Ammon's horn (tissue), 1 donor: ENCODE measurements around the gene ZDHHC20.
"Not testable (repeated sequence)": the region's sequence is repeated elsewhere in the genome, so short reads cannot be mapped to it uniquely, and the experiment has no call there.

Source experiments
- DNase-seq: peaks from one replicate; pipeline ENCODE4 v3.0.0-alpha.2; 2016; ENCODE audit warnings: low spot score

Gene ZDHHC20

DNA sequence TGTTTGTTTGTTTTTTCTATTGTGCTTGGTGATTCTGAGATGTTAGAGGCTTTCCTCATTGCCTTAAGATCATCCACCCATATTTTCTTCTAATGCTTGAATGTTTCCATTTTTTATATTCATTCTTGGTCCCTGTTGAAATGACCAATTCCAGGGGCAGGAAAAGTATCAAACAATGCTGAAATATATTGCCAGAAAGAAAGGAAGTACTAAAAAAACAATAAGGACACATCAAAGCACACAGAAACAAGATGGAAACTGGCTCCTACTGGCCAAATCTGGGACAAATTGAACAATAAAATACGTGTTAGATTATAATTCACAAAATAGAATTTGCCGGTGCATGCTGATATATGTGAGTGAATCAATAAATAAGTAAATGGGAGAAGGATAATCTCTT lies 23.9 kb downstream of the ZDHHC20 start:
- DNase-seq = no peak

DNA sequence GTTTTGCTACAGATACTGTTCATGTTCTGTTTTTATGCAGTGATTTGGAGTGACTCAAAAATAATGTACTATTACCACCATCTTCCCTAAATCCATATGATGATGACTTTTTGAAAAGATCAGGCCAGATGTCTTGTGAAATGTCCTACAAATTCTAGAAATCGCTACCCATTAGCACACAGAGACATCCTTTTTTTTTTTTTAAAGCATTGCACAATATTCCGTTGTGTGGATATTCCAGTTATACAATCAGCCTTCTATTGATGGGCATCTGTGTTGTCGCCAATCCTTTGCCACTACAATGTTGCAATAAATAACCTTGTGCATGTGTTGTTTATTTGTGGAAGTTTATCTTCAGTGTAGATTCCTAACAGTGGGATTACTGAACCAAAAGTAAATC lies 24.5 kb downstream of the ZDHHC20 start:
- peak; percentile 71 for DNase-seq

DNA sequence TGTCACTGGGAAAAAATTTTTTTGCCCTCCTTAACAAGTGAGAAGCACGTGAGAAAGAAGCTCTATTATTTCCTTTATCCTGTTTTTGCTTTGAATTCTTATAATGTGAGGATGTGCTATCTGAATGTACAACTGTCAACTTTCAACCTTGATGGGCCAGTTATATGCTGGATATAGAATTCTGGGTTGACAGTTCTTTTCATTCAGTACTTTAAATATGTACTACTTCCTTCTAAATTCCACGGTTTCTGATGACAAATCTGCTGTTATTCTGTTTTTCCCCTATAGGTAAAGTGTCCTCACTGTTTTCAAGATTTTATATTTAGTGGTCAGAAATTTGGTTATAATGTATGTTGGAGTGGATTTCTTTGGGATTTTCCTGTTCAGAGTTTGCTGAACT lies 29.9 kb downstream of the ZDHHC20 start:
- DNase-seq = no peak

DNA sequence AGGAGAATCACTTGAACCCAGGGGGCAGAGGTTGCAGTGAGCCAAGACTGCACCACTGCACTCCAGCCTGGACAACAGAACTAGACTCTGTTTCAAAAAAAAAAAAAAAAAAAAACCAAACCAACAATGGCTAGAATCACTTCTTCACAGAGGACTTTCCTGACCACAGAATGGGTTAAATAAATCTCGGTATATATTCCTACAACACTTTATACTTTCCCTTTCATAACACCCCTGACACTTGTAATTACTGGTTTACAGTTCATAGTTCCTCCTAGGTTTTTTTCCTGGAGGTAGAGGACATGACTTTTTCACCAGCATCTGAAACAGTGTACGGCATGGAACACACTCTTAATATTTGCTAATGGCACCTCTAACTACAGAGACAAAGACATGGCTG lies 31.4 kb downstream of the ZDHHC20 start:
- no peak for DNase-seq

DNA sequence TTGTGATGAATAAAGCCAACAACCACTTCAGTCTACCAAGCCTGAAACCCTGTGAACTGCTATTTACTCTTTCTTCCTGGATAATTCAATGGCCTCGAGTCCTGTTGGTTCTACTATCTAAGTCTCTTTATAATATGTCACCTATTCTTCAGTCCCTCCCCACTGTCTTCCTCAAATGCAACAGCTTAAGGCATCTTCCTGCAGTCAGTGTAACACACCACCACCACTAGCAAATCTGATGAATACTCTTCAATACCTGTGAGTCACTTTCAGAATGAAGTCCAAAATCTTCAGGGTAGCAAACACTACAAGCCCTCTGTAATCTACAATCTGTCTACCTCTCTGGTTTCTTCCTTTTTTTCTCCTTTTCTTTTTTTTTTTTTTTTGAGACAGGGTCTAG lies 32.9 kb downstream of the ZDHHC20 start:
- DNase-seq = no peak

DNA sequence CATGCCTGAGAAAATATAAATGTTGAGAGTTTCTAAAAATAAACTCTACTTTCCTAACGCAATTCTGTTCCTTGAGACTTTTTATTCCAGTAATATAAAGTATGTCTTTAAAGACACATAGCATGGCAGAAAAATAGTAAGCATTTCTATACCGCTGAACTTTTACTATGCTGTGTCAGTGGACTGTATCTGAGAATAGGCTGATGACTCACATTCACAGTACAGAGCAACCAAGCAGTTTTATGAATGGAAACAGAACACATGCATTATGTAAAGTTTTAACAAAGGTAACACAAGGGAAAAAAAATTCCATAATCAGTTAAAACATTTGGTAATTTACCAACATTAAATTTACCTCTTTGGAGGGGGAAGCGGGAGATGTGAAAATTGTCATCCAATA lies 38.4 kb downstream of the ZDHHC20 start:
- no peak for DNase-seq

DNA sequence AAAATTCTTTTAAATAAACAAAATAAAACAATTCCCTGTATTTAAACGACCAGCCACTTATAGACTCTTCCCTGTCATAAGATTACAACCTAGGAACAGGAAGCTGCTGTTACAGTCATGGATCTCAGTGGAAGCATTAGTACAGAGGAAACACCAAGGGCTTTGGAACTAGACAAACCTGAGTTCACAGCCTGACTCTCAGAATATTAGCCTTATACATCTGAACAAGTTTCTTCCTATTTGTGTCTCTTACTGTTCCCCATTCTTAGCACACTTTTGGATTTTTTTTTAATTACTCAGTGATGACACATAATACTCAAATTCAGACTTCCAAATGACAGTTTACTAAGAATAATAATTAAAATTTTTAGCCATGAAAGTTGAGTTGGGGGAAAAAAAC lies 46.1 kb downstream of the ZDHHC20 start:
- DNase-seq = no peak

DNA sequence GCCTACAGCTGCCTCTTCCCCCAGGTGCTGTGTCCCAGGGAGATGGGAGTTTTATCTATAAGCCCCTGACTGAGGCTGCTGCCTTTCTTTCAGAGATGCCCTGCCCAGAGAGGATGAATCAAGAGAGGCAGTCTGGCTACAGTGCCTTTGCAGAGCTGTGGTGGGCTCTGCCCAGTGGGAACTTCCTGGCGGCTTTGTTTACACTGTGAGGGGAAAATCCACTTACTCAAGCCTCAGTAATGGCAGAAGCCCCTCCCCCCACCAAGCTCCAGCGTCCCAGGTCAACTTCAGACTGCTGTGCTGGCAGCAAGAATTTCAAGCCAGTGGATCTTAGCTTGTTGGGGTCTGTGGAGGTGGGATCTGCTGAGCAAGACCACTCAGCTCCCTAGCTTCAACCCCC lies 48.6 kb downstream of the ZDHHC20 start:
- DNase-seq = not testable (repeated sequence)

DNA sequence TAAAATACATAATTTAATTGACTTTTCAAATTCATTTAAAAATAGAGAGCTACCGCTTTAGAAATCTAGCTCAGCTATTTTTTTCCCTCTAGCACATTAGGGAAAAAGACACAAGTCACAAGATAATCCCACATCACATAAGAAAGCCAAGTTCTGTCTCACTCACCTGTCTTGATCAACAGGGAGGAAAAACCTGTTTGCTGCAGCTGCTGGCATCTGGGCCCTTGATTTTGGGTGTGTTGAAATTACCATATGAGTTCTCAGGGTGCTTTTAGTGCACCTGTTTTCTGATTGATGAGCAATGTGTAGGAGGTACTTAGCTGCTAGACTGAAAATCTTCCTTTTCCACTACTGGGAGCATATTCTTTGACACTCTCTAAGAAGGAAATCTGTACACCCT lies 53.8 kb downstream of the ZDHHC20 start:
- no peak for DNase-seq

DNA sequence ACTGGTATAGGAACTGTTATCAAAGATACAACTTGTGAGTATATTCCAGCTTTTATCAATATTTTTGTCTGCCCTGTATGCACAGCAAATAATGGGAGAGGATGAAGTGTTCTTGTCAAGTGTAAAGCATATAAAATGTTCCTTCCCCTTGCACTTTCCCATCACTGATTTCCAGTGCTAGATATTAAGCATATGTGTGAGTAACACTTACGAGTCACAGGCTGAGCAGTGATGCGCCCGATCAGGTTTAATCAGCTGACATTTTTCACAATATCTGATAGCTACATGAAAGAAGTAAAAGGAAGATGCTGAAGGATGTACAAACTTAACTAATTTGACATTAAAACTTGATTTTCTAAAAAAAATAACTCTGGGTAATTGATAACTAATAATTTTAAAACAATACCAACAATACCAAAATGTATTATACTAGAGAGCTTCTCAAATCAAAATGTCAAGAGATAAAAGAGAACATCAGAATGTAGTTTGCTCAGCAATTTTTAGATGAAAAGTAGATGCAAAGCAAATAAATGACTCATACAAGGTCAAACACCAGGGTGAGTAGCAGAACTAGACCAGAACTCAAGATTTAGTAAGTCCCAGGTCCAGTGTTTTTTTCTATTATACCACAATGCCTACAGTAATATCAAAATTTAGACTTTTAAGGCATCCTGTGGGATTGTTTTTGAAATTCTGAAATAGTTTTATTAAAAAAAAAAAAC lies 56.4 kb downstream of the ZDHHC20 start:
- no peak for DNase-seq

DNA sequence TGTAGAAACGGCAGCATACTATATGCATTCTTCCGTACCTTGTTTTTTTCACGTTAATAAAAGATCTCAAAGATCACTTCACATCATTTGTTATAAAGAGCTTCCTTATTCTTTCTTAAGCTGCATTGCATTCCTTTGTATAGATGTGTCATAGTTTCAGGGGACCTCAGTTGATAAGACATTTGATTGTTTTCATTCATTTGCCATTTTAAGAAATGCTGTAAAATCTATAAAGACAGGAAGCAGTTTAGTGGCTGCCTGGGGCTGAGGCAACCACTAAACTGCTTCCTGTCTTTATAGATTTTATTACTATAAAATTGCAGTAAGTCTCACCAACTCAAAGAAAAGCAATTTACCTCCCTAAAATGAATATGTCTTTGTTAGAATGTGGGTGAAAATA lies 59.4 kb downstream of the ZDHHC20 start:
- no peak for DNase-seq

DNA sequence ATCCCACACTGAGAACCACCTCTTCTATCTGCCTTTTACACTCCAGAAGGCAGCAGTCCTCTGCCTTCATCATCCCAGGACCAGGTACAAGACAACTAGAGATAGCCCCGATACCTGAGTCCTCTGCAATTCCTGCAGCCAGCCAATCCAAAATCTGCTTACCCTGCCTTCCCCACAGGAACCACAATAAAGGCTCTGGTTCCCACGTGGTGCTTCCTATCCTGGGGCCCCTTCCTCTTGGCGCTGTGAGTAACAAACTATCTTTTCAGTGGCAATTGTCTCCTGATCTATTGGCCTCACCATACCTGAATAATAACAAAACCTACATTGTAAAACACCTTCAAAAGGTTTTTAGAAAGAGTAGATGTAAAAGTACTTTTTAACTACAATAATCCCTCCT lies 63.1 kb downstream of the ZDHHC20 start:
- no peak for DNase-seq

DNA sequence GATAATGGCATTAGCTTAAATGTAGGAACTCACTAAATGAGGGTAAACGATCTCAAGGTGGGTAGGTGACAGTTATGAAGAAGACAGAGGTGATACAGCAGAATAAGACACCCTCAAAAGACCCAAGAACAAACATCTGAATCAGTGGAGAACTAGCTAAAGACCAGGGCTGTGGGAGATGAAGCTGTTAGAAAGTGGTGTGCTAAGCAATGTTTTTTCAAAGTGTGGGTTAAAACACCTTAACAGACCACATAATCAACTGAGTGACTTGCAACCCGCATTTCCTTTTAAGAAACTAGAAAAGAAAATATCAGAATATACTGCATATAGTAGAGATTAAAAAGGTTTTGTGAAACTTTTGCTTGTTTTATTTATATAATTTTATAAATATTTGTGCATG lies 70.0 kb downstream of the ZDHHC20 start:
- no peak for DNase-seq

DNA sequence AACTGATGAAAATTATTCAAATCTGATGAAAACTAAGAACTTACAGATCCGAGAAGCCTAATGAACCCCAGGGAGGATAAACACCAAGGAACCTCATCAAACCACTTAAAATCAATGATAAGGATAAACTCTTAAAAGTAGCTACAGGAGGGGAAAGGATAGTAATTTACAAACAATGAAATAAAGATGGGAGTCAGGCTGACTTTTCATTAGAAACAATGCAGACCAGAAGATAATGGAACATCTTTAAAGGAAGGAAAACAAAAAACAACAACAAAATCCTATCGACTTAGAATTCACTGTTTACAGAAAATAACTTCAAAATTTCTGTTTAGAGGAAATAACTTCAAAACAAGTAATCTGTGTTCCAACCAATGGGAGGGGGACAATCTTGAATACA lies 73.4 kb downstream of the ZDHHC20 start:
- DNase-seq = no peak

DNA sequence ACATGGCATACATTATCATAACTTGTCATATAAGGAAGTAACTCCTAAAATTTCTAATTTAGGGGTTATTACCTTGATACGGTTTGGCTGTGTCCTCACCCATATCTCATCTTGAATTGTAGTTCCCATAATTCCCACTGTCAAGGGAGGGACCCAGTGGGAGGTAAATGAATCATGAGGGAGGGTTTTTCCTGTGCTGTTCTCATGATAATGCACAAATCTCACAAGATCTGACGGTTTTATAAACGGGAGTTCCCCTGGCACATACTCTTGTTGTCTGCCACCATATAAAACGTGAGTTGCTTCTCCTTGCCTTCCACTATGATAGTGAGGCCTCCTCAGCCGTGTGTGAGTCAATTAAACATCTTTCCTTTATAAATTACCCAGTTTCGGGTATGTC lies 76.0 kb downstream of the ZDHHC20 start:
- no peak for DNase-seq

DNA sequence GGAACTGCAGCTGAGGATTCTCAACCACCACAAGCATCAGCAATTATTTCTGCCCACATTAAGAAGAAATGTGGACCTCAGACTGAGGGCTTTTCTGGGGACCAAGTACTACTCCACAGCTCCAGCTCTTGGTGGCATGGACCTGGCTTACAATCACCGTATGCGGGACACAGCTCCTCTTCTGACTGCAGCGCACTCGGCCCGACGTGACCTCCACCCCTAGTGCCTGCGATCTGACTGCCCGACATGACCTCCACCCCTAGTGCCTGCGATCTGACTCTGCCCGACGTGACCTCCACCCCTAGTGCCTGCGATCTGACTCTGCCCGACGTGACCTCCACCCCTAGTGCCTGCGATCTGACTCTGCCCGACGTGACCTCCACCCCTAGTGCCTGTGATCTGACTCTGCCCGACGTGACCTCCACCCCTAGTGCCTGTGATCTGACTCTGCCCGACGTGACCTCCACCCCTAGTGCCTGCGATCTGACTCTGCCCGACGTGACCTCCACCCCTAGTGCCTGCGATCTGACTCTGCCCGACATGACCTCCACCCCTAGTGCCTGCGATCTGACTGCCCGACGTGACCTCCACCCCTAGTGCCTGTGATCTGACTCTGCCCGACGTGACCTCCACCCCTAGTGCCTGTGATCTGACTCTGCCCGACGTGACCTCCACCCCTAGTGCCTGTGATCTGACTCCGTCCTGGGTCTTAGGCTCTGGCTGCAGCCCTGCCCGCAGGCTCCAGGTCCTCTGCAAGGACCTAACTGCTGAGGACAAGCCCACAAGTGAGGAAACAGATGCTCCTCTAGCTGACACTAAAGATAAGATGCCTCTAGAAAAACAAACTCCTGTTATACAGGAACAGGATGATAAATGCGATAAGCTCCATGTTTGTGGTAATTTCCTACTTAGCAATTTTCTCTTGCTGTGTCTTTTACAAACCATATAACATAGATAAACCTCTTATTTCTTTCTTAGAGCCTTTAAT lies 81.8 kb downstream of the ZDHHC20 start:
- DNase-seq = not testable (repeated sequence)

DNA sequence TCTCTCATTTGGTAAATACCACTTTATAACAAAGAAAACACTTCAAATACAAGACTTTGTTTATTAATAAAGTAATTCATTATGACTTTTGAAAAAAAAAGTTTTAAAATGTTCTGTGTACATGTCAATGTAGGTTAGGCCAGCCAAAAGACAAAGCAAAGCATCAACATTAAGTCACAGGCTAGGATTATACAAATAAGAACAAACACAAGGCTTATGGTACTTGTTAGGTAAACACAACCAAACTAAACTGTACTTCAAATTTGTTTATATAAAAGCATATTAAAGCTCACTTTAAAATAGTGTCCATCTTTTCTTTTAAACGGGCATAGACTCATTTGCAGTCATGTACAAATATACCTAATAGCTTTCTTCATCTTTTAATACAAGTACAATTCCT lies 86.6 kb downstream of the ZDHHC20 start:
- no peak for DNase-seq

DNA sequence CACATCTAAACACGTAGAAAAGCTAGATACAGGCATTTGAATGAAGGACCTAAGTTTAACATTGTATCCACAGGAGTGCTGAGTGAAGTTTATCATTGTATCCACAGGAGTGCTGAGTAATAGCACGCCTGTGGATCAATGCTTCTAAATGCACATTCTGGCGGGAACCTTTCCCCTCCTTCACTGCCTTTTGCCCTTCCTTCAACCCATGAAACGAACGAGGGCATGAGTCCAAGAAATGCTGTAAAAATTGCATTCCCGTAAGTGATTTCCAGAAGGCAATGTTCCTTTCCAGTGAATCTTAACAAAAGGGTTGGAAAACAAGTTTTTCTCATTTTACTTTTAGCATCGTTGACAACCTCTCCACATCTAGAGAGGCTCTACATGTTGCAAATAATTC lies 88.1 kb downstream of the ZDHHC20 start:
- DNase-seq = no peak

DNA sequence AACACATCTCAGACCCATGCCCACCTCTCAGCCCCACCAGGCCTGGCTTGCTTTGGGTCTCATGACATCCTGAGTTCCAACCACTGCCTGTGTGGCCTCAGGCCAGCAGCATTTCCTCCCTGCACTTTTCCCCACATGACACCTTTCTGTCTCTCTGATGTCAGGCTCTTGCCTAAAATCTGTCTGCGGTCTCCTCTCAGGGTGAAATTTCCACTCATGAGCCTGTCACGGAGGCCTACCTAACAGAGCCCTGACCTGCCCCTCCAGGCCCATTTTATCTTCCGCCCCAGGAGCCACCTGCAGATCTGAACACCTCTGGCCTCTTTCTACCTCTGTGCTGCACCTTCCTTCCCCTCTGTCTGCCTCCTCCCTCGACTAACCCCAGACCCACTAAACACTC lies 93.5 kb downstream of the ZDHHC20 start:
- no peak for DNase-seq

DNA sequence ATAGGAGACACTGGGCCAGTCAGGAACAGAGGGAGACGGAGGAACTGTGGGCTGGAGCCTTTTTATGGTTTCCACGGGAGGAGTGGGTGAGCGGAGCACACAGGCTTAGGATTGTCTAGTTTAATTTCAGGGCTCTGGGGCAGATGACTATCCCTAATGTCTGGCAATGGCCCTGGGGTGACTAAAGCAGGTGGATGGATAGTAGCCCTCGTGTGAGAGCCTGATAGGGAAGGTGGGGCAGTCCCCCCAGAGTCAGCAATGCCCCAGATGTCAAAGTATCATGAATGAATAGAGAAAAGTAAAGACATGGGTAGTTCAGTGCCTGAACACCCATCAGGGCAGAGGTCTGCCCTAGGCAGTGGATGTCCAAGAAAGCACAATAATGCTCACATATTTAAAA lies 94.2 kb downstream of the ZDHHC20 start:
- DNase-seq = no peak

DNA sequence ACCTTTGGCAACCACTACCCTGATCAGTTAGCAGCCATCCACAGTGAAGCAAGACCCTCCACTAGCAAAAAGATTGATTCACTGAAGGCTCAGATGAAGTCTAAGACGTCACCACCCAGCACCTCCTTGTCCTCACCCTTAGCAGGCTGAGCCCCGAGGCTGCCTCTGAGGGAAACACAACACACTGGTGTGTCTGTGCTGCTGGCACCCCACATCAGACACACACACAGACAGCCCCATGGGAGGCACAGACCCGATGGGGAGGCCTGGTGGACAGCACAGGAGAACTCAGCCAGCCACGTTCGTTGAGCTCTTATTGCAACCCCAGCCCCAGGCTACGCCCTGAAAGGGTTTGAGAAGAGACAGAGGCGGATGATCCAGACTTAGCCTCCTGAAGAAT lies 94.7 kb downstream of the ZDHHC20 start:
- no peak for DNase-seq

DNA sequence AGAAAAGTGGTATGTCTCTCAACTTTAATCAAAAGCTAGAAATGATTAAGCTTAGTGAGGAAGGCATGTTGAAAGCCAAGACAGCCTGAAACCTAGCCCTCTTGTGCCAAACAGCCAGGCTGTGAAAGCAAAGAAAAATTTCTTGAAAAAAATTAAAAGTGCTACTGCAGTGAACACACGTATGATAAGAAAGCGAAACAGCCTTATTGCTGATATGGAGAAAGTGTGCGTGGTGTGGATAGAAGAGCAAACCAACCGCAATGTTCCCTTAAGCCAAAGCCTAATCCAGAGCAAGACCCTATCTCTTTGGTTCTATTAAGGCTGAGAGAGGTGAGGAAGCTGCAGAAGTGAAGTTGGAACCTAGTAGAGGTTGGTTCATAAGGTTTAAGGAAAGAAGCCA lies 96.4 kb downstream of the ZDHHC20 start:
- no peak for DNase-seq

DNA sequence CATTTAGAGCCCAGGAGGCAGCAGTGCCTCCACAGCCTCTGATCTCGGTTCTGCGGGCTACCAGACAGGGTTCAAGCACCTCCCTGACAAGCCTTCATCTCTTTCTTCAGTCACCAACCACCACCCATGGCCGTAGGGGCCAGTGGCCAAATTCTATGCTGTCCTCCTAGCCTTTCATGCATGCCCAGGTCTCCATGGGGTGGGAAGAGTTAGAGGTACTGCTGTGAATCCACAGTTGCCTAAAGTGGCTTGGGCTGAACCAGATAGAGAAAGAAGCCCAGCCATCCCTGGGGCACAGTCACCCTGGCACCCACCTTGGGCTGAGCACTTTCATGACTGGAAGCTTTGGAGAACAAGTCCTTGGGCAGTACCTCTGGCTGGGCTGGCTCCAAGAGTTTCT lies 97.4 kb downstream of the ZDHHC20 start:
- DNase-seq = no peak
